T-helper 1 cell treated with Interleukin-12 subunit alpha and Interleukin-12 subunit beta and Interleukin-4 antibody, amounts not matched to agents 30 μg/mL and 1 μg/mL, for 36 hours (primary cell): ENCODE data around the gene DDAH1.

Experiments
- H3K27ac Mint-ChIP-seq: one replicate; pipeline ENCODE4 v1.8.0; 2021; ENCODE audit warnings: mild to moderate bottlenecking, mixed read lengths
- H3K27me3 Mint-ChIP-seq: one replicate; pipeline ENCODE4 v1.8.0; 2021; ENCODE audit warnings: low read depth, mixed read lengths
- H3K36me3 Mint-ChIP-seq: one replicate; pipeline ENCODE4 v1.8.0; 2021; ENCODE audit warnings: low read depth, mixed read lengths
- H3K4me1 Mint-ChIP-seq: one replicate; pipeline ENCODE4 v1.8.0; 2021; ENCODE audit warnings: low read depth, mixed read lengths
- H3K4me3 Mint-ChIP-seq: one replicate; pipeline ENCODE4 v1.8.0; 2021; ENCODE audit warnings: mild to moderate bottlenecking, moderate library complexity, mixed read lengths
- H3K9me3 Mint-ChIP-seq: one replicate; pipeline ENCODE4 v1.8.0; 2021; ENCODE audit warnings: mixed read lengths

Gene DDAH1

GRCh38 chr1:85278853-85279314, 186.1 kb downstream of the DDAH1 start:
- Mint-ChIP-seq H3K4me3 (peak overlapping the region; percentile 18), H3K27ac (peak overlapping the region; percentile 7), H3K36me3 (peaks cover 10% of the 10 kb centered on the region), H3K9me3 (no peaks in the 10 kb centered on the region), H3K27me3 (peaks cover 33% of the 10 kb centered on the region), H3K4me1 (peaks cover 31% of the 10 kb centered on the region)

- H3K27ac Mint-ChIP-seq, result peak overlapping the region; percentile 21
- peaks cover 41% of the 10 kb centered on the region for H3K4me1 Mint-ChIP-seq
- no peak overlapping the region for H3K4me3 Mint-ChIP-seq
- H3K9me3 Mint-ChIP-seq, result no peaks in the 10 kb centered on the region
- H3K36me3 Mint-ChIP-seq, result peaks cover 21% of the 10 kb centered on the region
- H3K27me3 Mint-ChIP-seq, result peaks cover 33% of the 10 kb centered on the region
Observed at GRCh38 chr1:85277802-85278201, 187.2 kb downstream of the DDAH1 start.

GRCh38 chr1:85276978-85277639, 187.8 kb downstream of the DDAH1 start:
- peaks cover 29% of the 10 kb centered on the region for H3K27me3 Mint-ChIP-seq
- H3K9me3 Mint-ChIP-seq, result no peaks in the 10 kb centered on the region
- H3K4me1 Mint-ChIP-seq, result peaks cover 42% of the 10 kb centered on the region
- peak overlapping the region; percentile 92 for H3K27ac Mint-ChIP-seq
- H3K36me3 Mint-ChIP-seq, result peaks cover 22% of the 10 kb centered on the region
- peak overlapping the region; percentile 80 for H3K4me3 Mint-ChIP-seq

- Mint-ChIP-seq H3K36me3 (peaks cover 25% of the 10 kb centered on the region), H3K4me3 (peak within 1 kb of the TSS; percentile 80), H3K9me3 (no peaks in the 10 kb centered on the region), H3K4me1 (peaks cover 47% of the 10 kb centered on the region), H3K27me3 (peaks cover 23% of the 10 kb centered on the region), H3K27ac (peak within 1 kb of the TSS; percentile 92)
Observed at GRCh38 chr1:85276215-85276977, 188.6 kb downstream of the DDAH1 start, which contains the start of gene BCL10. TSS of gene BCL10 (minus strand) at chr1:85276632. CDS start at chr1:85276352, 280 bp downstream.

- H3K4me1 Mint-ChIP-seq, result peaks cover 53% of the 10 kb centered on the region
- H3K9me3 Mint-ChIP-seq, result no peaks in the 10 kb centered on the region
- peak overlapping the region; percentile 92 for H3K27ac Mint-ChIP-seq
- peaks cover 16% of the 10 kb centered on the region for H3K27me3 Mint-ChIP-seq
- H3K4me3 Mint-ChIP-seq, result peak overlapping the region; percentile 80
- H3K36me3 Mint-ChIP-seq, result peaks cover 31% of the 10 kb centered on the region
Observed at GRCh38 chr1:85275701-85276214, 189.2 kb downstream of the DDAH1 start.

- H3K9me3 Mint-ChIP-seq, result no peaks in the 10 kb centered on the region
- H3K36me3 Mint-ChIP-seq, result peaks cover 34% of the 10 kb centered on the region
- H3K27ac Mint-ChIP-seq, result peak overlapping the region; percentile 80
- peaks cover 10% of the 10 kb centered on the region for H3K27me3 Mint-ChIP-seq
- peak overlapping the region; percentile 80 for H3K4me3 Mint-ChIP-seq
- peaks cover 55% of the 10 kb centered on the region for H3K4me1 Mint-ChIP-seq
Observed at GRCh38 chr1:85274969-85275453, 189.9 kb downstream of the DDAH1 start.

GRCh38 chr1:85273397-85273796, 191.6 kb downstream of the DDAH1 start:
- no peak overlapping the region for H3K27ac Mint-ChIP-seq

GRCh38 chr1:85268801-85269585, 196.0 kb downstream of the DDAH1 start:
- no peak overlapping the region for H3K27ac Mint-ChIP-seq
- peaks cover 43% of the 10 kb centered on the region for H3K36me3 Mint-ChIP-seq
- peaks cover 29% of the 10 kb centered on the region for H3K4me1 Mint-ChIP-seq
- no peaks in the 10 kb centered on the region for H3K9me3 Mint-ChIP-seq
- H3K27me3 Mint-ChIP-seq, result no peaks in the 10 kb centered on the region
- H3K4me3 Mint-ChIP-seq, result no peak overlapping the region

More at GRCh38 chr1:85273397-85273796, 191.6 kb downstream of the DDAH1 start:
- H3K9me3 Mint-ChIP-seq, result no peaks in the 10 kb centered on the region
- H3K4me1 Mint-ChIP-seq, result peaks cover 46% of the 10 kb centered on the region
- no peaks in the 10 kb centered on the region for H3K27me3 Mint-ChIP-seq
- peaks cover 44% of the 10 kb centered on the region for H3K36me3 Mint-ChIP-seq
- no peak overlapping the region for H3K4me3 Mint-ChIP-seq
